GM20431 (cell line): Measurements from ENCODE around the gene PIK3CD.
"Not testable (repeated sequence)": the region's sequence is repeated elsewhere in the genome, so short reads cannot be mapped to it uniquely, and the experiment has no call there.

Experiments used
- in situ Hi-C: fragments of 300-500 bp; cut with MseI, MboI; formaldehyde crosslinking; loops from one replicate; pipeline ENCODE4 v1.15.0; 2020; ENCODE audit warnings: low sequenced_read_pairs; ENCODE audit not compliant: unreplicated experiment

Gene PIK3CD

DNA sequence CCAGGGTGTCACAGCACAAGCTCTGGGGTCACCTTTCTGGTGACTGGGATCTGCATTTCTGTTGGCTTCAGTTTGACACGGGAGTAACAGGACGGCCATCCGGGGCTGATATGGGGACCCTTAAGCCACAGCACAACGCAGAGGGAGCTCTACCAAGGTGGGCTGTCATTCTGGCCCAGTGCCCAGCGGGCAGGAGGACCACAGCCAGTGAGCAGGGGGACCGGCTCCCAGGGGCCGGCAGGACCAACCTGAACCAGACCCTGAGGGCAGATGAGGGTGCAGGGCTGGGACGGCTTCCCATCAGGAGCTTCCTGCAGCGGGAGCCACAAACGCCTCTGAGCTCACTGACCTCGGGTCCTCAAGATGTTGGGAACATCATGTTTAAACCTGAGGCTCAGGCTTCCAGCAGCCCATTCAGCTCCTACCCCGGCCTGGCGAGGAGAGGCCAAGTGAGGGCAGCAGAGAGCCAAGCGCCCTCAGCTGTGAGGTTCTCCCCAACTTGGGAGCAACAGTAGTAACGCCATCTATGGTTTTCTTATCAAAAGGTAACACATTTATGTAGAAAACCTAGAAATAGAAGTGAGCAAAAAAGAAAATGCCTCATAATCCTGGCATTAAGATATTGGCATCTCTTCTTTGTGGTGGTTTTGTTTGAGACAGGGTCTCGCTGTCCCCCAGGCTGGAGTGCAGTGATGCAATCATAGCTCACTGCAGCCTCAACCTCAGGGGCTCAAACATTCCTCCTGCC is 36.0 kb upstream of the PIK3CD start:
- in situ Hi-C loops = loop anchor here (25.0 kb wide), 1 partner anchor 247 kb away; no protein-coding TSS in a partner anchor

DNA sequence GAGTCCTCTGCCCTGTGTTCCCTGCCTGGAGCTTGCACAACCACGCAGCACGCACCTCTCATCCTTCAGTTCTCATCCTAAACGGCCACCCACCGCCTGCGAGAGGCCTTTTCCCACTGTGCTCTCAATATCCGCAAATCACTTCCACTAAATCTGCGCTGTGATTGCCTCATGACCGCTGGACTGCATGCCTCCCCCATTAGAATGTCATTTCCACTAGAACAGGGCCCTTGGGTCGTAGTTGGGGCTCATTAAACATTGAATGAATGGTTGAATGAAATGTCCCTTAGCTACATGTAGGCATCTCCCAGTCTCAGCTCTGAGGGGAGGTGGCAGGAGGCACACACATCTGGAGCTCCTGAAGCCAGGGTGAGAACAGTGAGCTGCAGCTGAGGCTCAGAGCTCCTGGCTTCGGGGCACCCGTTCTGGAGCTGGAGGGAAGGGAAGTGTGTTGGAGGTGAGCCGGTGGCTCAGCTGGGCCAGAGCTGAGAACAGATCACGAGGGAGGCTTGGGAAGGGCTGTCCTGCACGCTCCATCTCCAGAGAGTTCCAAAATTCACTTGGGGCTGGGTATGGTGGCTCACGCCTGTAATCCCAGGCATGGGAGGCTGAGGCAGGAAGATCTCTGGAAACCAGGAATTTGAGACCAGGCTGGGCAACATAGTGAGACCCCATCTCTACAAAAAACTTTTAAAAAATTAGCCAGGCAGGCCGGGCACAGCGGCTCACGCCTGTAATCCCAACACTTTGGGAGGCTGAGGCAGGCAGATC is 32.4 kb upstream of the PIK3CD start:
- in situ Hi-C loops = loop anchor here (25.0 kb wide), 1 partner anchor 243 kb away; no protein-coding TSS in a partner anchor

DNA sequence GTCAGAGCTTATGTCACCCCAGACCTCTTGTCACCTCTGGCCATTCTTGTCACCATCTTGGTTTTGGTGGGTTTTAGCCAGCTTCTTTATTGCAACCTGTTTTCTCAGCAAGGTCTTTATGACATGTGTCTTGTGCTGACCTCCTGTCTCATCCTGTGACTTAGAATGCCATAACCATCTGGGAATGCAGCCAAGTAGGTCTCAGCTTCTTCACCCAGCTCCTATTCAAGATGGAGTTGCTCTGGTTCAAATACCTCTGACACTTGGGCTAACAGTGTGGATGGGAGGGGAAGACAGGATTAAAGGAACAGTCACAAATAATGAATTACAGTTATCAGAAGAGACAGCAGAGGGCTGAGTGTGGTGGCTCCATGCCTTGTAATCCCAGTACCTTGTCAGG is 30.5 kb upstream of the PIK3CD start:
- in situ Hi-C loops = loop anchor here (25.0 kb wide), 1 partner anchor 241 kb away; no protein-coding TSS in a partner anchor

DNA sequence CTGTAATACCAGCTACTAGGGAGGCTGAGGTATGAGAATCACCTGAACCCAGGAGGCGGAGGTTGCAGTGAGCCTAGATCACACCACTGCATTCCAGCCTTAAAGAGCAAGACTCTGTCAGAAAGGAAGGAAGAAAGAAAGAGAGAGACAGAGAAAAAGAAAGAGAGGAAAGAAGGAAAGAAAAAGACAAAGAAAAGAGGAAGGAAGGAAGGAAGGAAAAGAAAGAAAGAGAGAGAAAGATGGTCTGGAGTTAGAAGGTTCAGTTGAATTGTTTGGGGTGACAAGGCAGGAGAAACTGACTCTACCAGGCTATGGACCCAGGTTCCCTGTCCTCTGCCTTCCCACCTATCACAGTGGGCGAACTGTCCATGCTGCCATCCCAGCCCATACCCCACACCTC is 27.4 kb upstream of the PIK3CD start:
- in situ Hi-C loops = loop anchor here (25.0 kb wide), 1 partner anchor 238 kb away; no protein-coding TSS in a partner anchor

DNA sequence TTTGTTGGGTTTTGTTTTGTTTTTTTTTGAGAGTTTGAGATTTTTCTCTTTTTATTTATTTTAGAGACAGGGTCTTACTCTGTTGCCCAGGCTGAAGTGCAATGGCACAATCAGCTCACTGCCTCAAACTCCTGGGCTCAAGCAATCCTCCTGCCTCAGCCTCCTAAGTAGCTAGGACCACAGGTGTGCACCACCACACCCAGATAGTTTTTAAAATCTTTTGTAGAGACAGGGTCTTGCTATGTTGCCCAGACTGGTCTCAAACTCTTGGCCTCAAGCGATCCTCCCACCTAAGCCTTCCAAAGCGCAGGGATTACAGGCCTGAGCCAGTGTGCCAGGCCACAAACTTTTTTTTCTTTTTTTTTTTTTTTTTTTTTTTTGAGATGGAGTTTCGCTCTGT is 26.5 kb upstream of the PIK3CD start:
- in situ Hi-C loops = not testable (repeated sequence)

DNA sequence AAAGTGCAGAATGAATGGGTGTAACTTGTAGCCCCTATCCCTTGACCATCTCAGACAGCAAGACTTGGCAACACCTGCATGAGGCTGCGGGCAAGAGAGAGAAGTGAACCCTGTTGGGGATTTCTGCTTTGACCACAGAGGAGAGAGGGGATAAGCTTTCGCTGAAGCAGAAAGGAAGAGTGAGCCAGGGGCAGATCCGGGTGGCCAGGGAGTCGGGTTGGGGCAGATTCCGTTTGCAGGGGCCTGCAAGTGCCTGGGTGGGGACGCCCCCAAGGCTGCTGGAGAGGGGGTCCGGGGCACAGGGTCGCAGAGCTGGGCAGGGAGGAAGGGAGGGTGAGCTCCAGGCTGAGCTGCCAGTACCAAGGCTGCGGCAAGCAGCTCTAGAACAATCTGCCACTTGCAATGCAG is 25.3 kb upstream of the PIK3CD start:
- in situ Hi-C loops = no loop called here

DNA sequence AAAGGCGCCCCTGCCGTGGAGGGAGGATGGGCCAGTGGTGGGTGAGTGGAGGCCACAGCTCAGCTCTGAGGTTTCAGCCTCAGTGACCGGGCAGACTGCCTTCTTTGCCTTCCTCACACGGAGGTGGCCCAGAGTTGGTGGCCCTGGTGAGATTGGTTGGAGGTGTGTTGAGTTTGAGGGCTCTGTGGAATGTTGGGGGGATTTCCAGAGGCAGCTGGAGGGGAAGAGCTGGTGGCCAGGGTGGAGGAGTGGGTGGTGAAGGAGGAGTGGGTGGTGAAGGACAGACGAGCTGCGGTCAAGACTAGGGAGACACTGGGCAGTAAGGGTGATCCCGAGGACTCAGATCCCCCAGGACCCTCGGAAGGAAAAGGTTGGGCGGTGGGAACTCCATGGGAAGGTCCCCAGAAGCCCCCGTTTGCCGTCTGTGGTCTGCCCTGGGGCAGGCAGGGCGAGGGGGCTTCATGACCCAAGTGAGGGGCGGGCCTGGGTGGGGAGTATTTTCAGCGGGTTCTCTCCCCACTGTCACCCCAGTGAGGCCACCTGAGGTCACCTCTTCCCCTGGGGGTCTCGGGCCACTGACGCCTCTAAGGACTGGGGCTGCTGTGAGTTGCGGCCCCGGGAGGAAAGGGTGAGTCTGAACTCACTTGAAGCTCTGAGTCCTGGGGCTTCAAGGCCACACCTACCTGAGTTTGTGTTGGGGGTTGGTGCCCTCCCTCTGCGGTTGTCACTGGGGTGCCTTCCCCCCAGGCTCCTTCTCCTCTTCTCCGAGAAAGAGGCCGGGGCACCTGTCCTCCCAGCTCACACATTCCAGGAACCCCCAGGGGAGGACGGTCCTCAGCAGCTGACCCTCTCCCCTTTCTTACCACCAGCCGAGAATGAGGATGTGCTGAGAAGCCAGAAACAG is 22.7 kb upstream of the PIK3CD start:
- in situ Hi-C loops = no loop called here

DNA sequence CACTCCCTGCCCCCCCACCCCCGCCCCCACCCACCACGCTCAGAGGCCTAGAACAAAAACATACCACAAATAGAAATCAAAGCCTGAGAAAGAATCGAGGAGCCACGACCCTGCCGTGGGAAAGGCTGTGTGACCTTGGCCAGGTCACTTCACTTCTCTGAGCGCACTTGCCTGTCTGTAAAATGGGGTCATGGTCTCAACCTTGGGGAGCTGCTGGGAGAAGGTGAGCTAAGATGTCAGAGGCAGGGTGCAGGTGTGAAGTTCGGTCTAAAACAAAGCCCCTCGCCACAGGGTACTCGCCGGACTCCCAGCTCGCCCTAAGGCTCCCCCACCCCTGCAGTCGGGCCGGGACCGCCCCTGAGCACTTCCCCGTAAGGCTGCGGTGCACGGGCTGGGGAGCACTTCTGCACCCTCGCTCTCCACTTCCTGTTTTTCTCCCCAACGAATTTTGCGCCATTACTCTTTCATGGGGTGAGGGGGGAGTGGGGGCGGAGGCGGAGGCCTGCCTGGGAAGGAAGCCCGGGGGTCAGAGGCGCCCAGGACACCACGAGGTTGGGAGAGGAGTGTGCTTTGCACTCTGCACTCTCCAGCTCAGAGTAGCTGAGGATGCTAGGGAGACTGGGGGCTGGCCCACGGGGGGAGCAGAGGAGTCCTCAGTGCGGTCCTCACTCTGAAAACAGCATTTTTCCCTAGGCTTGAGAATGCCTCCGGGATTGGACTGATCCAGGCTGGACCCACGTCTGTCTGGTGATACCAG is 21.9 kb upstream of the PIK3CD start:
- in situ Hi-C loops = no loop called here

DNA sequence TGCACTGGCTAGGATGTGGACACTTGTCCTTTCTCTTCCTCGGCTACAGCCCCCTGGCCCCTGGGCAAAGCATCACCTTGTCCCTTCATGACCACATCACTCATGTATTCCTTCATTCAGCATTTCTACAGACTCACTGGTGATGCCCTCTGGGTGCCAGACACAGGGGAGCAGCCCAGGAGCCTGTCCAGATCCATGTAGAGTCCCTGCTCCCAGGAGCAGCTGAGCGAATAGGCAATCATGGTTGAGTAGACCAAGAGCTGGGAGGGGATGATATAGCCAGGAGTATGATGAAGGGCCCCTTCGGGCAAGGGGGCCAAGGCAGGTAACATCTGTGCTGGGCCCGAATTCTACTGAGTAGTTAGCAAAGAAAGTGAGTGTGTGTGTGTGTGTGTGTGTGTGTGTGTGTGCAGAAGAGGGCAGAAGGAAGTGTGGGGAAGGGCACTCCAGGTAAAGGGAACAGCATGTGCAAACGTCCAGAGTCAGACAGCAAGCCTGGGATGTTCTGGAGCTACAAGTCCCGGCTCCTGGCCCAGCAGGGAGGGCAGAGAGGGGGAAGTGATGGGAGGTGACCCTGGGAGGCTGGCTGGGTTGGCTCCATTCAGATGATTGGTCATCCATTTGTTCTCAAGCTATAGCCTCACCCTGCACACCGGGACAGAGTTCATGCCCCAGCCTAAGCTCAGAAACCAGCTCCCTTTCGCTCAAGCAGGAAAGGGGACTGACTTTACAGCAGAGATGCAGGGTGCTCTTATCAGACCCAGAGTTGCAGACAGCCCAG is 21.0 kb upstream of the PIK3CD start:
- in situ Hi-C loops = no loop called here

DNA sequence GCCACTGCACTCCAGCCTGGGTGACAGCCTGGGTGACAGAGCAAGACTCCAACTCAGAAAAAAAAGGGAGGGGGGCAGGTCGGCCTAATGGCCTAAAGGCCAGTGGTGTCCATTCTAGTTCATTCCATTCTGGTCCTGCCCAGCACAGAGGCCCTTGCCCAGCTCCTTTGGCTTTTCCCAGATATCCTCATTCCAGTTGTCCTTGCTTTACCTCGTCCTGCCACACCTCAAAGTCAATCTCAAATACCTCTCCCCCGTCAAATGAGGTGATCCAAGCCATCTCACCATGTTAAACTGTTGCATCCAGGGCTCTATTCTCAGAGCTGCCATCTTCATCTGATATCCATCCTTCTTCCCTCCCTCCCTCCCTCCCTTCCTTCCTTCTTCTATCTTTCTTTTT is 19.9 kb upstream of the PIK3CD start:
- in situ Hi-C loops = no loop called here

DNA sequence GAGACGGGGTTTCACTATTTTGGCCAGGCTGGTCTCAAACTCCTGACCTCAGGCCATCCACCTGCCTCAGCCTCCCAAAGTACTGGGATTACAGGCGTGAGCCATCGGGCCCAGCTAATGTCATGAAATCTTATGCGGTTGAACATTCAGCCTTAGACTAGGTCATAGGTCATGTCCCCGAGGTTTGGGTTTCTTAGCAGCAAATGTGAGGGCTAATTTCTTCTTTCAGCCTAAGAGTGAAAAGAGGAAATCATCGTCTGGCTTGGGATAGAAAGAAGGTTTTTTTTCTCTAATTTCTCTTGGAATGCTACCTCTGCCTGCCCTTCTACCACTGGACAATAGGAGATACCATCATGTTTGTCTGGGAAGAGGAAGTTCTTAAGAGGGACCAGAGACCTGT is 18.0 kb upstream of the PIK3CD start:
- in situ Hi-C loops = no loop called here

DNA sequence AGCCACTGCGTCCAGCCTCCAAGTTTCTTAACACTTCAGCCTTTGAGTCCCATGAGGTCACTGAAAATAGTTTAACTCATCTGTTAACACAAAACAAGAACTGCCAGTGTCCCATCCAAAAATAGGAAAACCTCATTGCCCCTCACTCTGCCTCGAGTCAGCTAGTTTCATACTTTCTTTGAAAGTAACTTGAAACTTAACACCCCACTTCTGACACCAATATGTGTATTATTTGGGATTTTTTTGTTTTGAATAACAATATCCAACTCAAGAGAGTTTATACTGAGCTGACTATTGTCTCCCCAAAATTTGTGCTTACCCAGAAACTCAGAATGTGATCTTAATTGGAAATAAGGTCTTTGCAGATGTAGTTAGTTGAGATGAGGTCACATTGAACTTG is 16.9 kb upstream of the PIK3CD start:
- in situ Hi-C loops = no loop called here

DNA sequence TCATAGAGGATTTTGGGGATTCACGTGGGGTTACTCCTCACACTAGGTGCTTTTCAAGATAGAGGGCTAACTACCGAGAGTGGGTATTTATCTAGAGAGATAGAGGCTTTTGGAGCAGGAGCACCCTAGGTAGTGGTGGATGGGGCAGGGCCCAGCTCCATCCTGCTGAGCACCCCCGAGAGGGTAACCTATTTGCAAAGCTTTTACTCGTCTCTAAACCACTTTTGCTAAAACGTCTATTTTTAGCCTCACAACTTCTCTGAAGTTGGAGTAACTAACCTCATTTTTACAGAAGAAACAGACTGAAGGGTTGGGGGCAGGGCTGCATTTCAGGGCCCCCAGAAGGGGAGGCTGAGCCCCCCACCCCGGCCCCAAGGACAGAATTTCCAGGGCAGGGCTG is 12.3 kb upstream of the PIK3CD start:
- in situ Hi-C loops = no loop called here

DNA sequence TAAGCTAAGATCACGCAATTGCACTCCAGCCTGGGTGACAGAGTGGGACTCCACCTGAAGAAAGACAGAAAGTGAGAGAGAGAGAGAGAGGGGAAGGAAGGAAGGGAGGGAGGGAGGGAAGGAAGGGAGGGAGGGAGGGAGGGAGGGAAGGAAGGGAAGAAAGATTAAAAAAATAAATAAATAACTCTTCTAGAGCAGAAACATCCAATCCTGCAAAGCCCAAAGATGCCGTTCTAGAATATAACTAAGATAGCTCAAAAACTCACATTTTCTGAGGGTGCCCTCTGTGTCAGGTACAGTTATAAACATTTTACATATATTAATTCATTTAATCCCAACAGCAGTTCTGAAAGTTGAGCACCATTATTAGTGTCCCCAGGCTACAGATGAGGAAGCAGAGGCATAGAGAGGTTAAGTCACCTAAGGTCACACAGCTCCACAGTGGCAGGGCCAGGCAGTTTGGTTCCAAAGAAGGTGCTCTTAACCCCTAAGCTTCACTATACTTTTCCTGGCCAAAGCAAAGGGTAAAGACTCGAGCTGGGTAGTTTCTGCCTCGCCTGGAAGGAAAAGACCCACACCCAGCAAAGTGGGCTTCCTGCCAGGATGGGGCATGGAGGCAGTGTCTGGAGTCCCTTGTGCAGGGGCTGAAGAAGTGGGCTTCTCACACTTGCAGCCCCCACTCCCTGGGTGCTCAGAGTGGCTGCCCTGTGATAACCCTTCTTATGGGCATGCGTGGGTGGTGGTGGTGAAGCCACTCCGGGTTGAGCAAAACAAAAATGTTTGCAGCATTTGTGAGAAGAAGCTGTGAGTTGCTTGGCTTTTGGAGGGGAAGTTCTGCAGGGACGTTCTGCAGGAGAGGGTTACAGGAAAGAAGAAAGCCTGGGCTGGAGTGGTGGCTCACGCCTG is 7.9 kb upstream of the PIK3CD start:
- in situ Hi-C loops = no loop called here

DNA sequence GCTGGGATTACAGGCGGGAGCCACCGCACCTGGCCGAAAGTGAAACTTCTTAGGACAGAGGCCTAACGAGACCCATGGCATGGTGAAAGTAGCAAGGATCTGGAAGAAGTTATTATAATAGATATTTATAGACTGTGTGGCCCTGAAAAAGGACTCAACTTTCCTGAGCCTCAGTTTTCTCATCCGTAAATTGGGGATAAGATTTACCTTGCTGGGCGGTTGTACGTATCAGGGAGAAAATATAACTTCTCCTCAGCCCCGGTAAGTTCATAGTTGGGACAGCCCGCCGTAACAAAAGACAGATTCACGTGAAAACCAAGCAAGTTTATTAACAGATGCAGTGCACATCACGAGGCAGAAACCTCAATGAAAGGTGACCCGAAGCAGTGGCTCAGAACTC is 5.5 kb upstream of the PIK3CD start:
- in situ Hi-C loops = no loop called here

DNA sequence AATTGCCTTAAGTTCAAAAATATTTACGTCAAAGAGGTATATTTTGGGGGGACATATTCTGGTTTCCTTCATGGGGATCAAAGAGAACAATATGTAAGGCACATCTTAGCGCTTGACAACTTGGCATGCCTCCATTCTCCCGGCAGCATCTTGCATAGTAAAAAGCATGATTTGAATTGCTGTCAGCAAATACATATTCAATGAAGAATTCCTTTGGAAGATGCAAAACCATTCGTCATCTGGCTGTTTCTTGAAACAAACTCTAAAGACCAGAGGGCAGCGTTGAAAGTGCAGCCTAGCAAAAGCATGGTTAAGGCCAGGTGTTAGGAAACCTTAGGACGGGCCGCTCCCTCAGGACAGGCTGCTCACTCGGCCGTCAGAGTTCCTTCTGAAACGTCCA is 3.4 kb upstream of the PIK3CD start:
- in situ Hi-C loops = no loop called here

DNA sequence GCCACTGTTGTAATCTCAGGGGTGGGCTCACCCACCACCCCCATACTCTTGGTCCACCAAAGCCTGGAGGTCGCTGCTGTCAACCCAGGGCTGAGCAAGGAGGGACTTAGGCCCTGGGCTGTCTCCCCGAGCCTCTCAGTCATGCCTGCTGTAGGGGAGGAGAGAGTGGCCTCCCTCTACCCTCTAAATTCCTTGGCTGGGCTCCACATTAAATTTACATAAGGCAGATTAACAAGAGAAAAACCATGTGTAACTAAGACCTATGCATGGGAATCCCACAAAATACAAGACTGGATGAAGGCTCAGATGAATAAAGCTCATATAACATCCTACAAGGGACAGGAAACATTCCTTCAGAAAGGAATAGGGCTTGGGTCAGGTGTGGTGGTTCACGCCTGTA is 1.8 kb upstream of the PIK3CD start:
- in situ Hi-C loops = no loop called here

DNA sequence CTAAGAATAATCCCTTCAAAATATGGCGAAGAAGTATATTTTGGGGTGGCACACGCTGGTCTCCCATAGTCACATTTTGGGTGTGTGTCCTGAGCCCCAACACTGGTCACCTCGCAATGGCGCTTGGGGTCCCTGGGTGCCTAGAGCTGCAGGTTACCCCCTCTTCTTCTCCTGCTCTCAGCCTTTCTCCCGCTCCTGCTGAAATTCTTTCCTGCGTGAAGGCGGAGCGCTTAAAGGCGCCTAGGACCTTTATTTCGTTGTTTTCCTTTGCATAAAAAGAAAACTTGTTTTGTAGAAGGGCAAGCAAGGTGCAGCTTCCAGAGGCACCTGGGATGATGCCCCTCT is 339 bp upstream of the PIK3CD start:
- in situ Hi-C loops = no loop called here
